Suprapubic skin (tissue), 4 donors: ENCODE results near the gene CCDC54. TPM values are rescaled to one million over a fixed set of nuclear protein-coding genes. Genes with fewer than 3 reads are reported as not detected.

Experiments used
- DNase-seq, 2 donors: peaks; one replicate each; pipeline ENCODE4 v3.0.0-alpha.2; 2019; ENCODE audit warnings: low spot score in 2 of 2
- H3K27ac ChIP-seq: fragments of 200-600 bp; sonication (generic); one replicate; pipeline ENCODE4 v1.5.1; 2019
- H3K27me3 ChIP-seq: fragments of 200-600 bp; sonication (generic); one replicate; pipeline ENCODE4 v1.5.1; 2019
- H3K36me3 ChIP-seq: fragments of 200-600 bp; sonication (generic); one replicate; pipeline ENCODE4 v1.5.1; 2019
- H3K4me1 ChIP-seq: fragments of 200-600 bp; sonication (generic); one replicate; pipeline ENCODE4 v1.5.1; 2019
- H3K4me3 ChIP-seq: fragments of 200-600 bp; sonication (generic); one replicate; pipeline ENCODE4 v1.5.1; 2019; ENCODE audit warnings: mild to moderate bottlenecking
- H3K9me3 ChIP-seq: fragments of 200-600 bp; sonication (generic); one replicate; pipeline ENCODE4 v1.5.1; 2019
- CTCF ChIP-seq, 2 donors: fragments of 200-600 bp in 1 of 2; fragments of 450-650 bp in 1 of 2; sonication (generic) in 1 of 2; IDR thresholded peaks; one replicate each; pipeline ENCODE4 v1.5.1; 2016 to 2019; ENCODE audit warnings: antibody characterized with exemption in 2 of 2, mild to moderate bottlenecking in 1 of 2, moderate library complexity in 1 of 2
- EP300 ChIP-seq: sonication (generic); formaldehyde crosslinking; IDR thresholded peaks from one replicate; pipeline ENCODE4 v1.6.1; 2017; ENCODE audit warnings: antibody characterized with exemption
- POLR2A ChIP-seq, 2 donors: fragments of 450-650 bp; IDR thresholded peaks; one replicate each; pipeline ENCODE4 v1.6.1; 2017; ENCODE audit warnings: antibody characterized with exemption in 2 of 2, mild to moderate bottlenecking in 2 of 2, moderate library complexity in 2 of 2
- POLR2AphosphoS5 ChIP-seq, 3 donors: sonication (generic); formaldehyde crosslinking; IDR thresholded peaks; one replicate each; pipeline ENCODE4 v1.6.1; 2017; ENCODE audit warnings: antibody characterized with exemption in 3 of 3
- WGBS: methylation state at CpG from one replicate; pipeline ENCODE4 v1.1.5; 2018; 5-methylcytosine and 5-hydroxymethylcytosine counted together
- total RNA-seq, 4 donors: library from RNA; depleted of rRNA; stranded (reverse); fragments of >200 nt; gene quantifications; one replicate each; pipeline ENCODE4 v1.1.0, GENCODE V29; 2016

Gene CCDC54
- total RNA-seq, 4 donors from 2014 or later: not detected

- no peak for DNase-seq
These were observed 38.9 kb downstream of the CCDC54 start for GRCh38 chr3:107416138-107416537.

GRCh38 chr3:107416886-107417285 is 39.6 kb downstream of the CCDC54 start:
- H3K27me3 ChIP-seq: no peaks in the 10 kb centered on the region
- peaks cover 4% of the 10 kb centered on the region for H3K4me1 ChIP-seq
- TF ChIP-seq EP300: no peak
- H3K27ac ChIP-seq: no peak overlapping the region
- no peaks in the 10 kb centered on the region for H3K9me3 ChIP-seq
- no peaks in the 10 kb centered on the region for H3K36me3 ChIP-seq
- H3K4me3 ChIP-seq: no peak overlapping the region
- no peak for DNase-seq

More at GRCh38 chr3:107416138-107416537, 38.9 kb downstream of the CCDC54 start:
- TF ChIP-seq EP300: no peak
- no peak for TF ChIP-seq CTCF (IDR thresholded peaks at IDR 0.05)
- TF ChIP-seq POLR2AphosphoS5 (IDR thresholded peaks at IDR 0.05): no peak
- no peak for TF ChIP-seq POLR2A (IDR thresholded peaks at IDR 0.05)
- peaks cover 4% of the 10 kb centered on the region for H3K4me1 ChIP-seq
- WGBS: 87% methylated on average over 3 of the region's 3 CpGs
- no peaks in the 10 kb centered on the region for H3K27me3 ChIP-seq
- H3K36me3 ChIP-seq: no peaks in the 10 kb centered on the region
- H3K4me3 ChIP-seq: no peak overlapping the region
- no peaks in the 10 kb centered on the region for H3K9me3 ChIP-seq
- no peak overlapping the region for H3K27ac ChIP-seq

GRCh38 chr3:107421170-107421792 is 44.0 kb downstream of the CCDC54 start:
- H3K4me1 ChIP-seq: peaks cover 4% of the 10 kb centered on the region
- no peaks in the 10 kb centered on the region for H3K9me3 ChIP-seq
- no peaks in the 10 kb centered on the region for H3K36me3 ChIP-seq
- 1% methylated on average over 4 of the region's 4 CpGs for WGBS
- H3K27me3 ChIP-seq: no peaks in the 10 kb centered on the region
- peak in 1 of 2 donors; percentile 54 for TF ChIP-seq CTCF (IDR thresholded peaks at IDR 0.05)
- TF ChIP-seq EP300: no peak
- H3K4me3 ChIP-seq: peak overlapping the region; percentile 19
- no peak for DNase-seq
- no peak overlapping the region for H3K27ac ChIP-seq

- Histone ChIP-seq H3K36me3 (no peaks in the 10 kb centered on the region), H3K4me1 (peaks cover 4% of the 10 kb centered on the region), H3K4me3 (no peak overlapping the region), H3K27me3 (no peaks in the 10 kb centered on the region), H3K9me3 (no peaks in the 10 kb centered on the region), H3K27ac (no peak overlapping the region)
- WGBS: 98% methylated on average over 1 of the region's 1 CpG
- no peak for DNase-seq
- TF ChIP-seq CTCF (IDR thresholded peaks at IDR 0.05): no peak
- no peak for TF ChIP-seq POLR2A (IDR thresholded peaks at IDR 0.05)
- no peak for TF ChIP-seq EP300
- no peak for TF ChIP-seq POLR2AphosphoS5 (IDR thresholded peaks at IDR 0.05)
These were observed 44.6 kb downstream of the CCDC54 start for GRCh38 chr3:107421881-107422280.

- TF ChIP-seq CTCF (IDR thresholded peaks at IDR 0.05) (no peak), POLR2A (IDR thresholded peaks at IDR 0.05) (no peak), POLR2AphosphoS5 (IDR thresholded peaks at IDR 0.05) (no peak)
- no peak for DNase-seq
- no peaks in the 10 kb centered on the region for H3K27me3 ChIP-seq
- H3K36me3 ChIP-seq: no peaks in the 10 kb centered on the region
- H3K4me3 ChIP-seq: no peak overlapping the region
- H3K27ac ChIP-seq: no peak overlapping the region
- H3K9me3 ChIP-seq: no peaks in the 10 kb centered on the region
- peaks cover 12% of the 10 kb centered on the region for H3K4me1 ChIP-seq
These were observed 47.8 kb downstream of the CCDC54 start for GRCh38 chr3:107425033-107425432.

- Histone ChIP-seq H3K9me3 (no peaks in the 10 kb centered on the region), H3K27ac (no peak overlapping the region), H3K36me3 (no peaks in the 10 kb centered on the region), H3K4me1 (peaks cover 19% of the 10 kb centered on the region), H3K27me3 (no peaks in the 10 kb centered on the region), H3K4me3 (no peak overlapping the region)
- 64% methylated on average over 3 of the region's 3 CpGs for WGBS
- TF ChIP-seq EP300 (no peak), CTCF (IDR thresholded peaks at IDR 0.05) (no peak), POLR2AphosphoS5 (IDR thresholded peaks at IDR 0.05) (no peak), POLR2A (IDR thresholded peaks at IDR 0.05) (no peak)
- no peak for DNase-seq
These were observed 49.0 kb downstream of the CCDC54 start for GRCh38 chr3:107426223-107426622.
